Fibroblast of mammary gland (primary cell): Measurements from ENCODE around the gene CAMK2A.

ENCODE experiments used
- DNase-seq: peaks from one replicate; pipeline ENCODE4 v3.0.0-alpha.2; 2010; ENCODE audit warnings: low read depth
- H3K4me3 ChIP-seq: 2 replicates; pipeline ENCODE4 v1.5.1; 2011; ENCODE audit warnings: low read depth, mild to moderate bottlenecking, low read length, moderate library complexity; ENCODE audit not compliant: control insufficient read depth
- TF ChIP-seq, protein P1 (sequence below): conservative IDR thresholded peaks from 2 replicates; pipeline ENCODE4 v1.5.1; 2011; ENCODE audit warnings: low read depth, low read length, inconsistent platforms; ENCODE audit not compliant: control insufficient read depth, insufficient read depth

Gene CAMK2A

GRCh38 chr5:150219861-150220260 lies 69.7 kb downstream of the CAMK2A start:
- no peak for DNase-seq
- no peak overlapping the region for H3K4me3 ChIP-seq
- TF ChIP-seq, protein P1, sequence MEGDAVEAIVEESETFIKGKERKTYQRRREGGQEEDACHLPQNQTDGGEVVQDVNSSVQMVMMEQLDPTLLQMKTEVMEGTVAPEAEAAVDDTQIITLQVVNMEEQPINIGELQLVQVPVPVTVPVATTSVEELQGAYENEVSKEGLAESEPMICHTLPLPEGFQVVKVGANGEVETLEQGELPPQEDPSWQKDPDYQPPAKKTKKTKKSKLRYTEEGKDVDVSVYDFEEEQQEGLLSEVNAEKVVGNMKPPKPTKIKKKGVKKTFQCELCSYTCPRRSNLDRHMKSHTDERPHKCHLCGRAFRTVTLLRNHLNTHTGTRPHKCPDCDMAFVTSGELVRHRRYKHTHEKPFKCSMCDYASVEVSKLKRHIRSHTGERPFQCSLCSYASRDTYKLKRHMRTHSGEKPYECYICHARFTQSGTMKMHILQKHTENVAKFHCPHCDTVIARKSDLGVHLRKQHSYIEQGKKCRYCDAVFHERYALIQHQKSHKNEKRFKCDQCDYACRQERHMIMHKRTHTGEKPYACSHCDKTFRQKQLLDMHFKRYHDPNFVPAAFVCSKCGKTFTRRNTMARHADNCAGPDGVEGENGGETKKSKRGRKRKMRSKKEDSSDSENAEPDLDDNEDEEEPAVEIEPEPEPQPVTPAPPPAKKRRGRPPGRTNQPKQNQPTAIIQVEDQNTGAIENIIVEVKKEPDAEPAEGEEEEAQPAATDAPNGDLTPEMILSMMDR, result no peak

DNA sequence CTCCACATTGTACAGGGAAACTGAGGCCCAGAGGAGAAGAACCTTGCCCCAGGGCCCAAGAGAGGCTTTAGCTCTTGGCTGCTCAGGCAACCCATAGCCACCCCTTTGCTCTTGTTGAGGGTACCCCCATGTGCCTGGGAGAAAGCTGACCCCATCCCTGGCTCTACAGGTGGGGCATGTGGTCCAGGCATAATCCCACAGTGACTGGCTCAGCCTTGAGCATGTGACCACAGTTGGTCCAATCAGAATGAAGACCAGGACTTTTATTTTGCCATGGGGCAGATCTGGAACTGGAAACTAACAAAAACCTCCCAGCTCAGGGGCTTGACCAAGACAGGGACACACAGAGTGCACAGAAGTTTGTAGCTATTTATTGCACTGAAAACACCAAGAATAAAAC lies 70.4 kb downstream of the CAMK2A start:
- TF ChIP-seq, protein P1, result no peak
- peak; percentile 12 for DNase-seq
- H3K4me3 ChIP-seq, result no peak overlapping the region

- H3K4me3 ChIP-seq, result no peak overlapping the region
- TF ChIP-seq, protein P1, result no peak
- no peak for DNase-seq
Observed at GRCh38 chr5:150218693-150219035, 70.9 kb downstream of the CAMK2A start.

GRCh38 chr5:150217873-150218692 lies 71.5 kb downstream of the CAMK2A start:
- TF ChIP-seq, protein P1, result peak; percentile 72
- no peak overlapping the region for H3K4me3 ChIP-seq
- peak; percentile 86 for DNase-seq

- DNase-seq, result no peak
- TF ChIP-seq, protein P1, result no peak
- H3K4me3 ChIP-seq, result no peak overlapping the region
Observed at GRCh38 chr5:150217038-150217437, 72.5 kb downstream of the CAMK2A start.

- no peak overlapping the region for H3K4me3 ChIP-seq
- TF ChIP-seq, protein P1, result no peak
- peak; percentile 52 for DNase-seq
Observed at GRCh38 chr5:150215979-150216944, 73.3 kb downstream of the CAMK2A start.
